ENCODE results near the gene SNAPIN.
"Not testable (repeated sequence)": the region's sequence is repeated elsewhere in the genome, so short reads cannot be mapped to it uniquely, and the experiment has no call there.

SNAPIN gene

GRCh38 chr1:153649137-153649862 lies 9.2 kb upstream of the SNAPIN start:
- DNase-seq: no peak

DNA sequence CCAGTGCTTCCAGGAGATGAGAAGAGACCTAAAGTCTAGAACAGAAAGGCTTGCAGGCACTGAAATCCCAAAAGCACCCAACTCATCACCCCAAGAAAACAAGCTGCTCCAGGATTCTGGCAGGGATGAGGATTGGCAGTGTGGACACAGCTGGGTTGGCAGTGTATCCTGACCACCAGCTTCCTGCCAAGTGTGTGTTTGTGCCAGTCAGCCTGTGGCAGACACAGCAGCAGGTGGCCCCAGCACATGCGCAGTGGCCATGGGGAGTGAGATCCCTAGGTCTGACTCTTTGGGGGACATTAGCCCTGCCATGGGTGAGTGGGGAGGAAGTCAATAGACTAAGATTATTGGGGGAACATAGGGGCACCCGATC lies 8.7 kb upstream of the SNAPIN start:
- DNase-seq: no peak

- no peak for DNase-seq
Measured at GRCh38 chr1:153651771-153652170, 6.7 kb upstream of the SNAPIN start.

- DNase-seq: no peak
Measured at GRCh38 chr1:153652805-153653500, 5.5 kb upstream of the SNAPIN start.

DNA sequence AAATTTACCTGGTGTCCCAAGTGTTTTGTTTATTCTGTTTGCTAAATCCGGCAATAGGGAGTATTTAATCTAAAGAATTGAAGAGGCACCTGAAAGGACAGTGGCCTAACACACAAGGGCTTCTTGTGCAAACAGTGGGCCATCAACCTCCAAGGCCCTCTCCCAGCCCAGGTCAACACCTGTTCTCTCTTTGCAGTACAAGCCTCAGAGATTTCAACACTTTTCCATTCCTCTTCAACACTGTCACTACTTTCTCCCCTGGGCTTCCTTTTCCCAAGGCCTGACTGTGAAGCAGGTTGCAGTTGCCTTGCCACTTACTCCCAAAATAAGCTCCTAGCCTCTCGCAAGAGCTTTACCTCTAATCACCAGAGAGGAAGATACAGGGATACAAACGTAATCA lies 3.2 kb upstream of the SNAPIN start:
- no peak for DNase-seq

DNA sequence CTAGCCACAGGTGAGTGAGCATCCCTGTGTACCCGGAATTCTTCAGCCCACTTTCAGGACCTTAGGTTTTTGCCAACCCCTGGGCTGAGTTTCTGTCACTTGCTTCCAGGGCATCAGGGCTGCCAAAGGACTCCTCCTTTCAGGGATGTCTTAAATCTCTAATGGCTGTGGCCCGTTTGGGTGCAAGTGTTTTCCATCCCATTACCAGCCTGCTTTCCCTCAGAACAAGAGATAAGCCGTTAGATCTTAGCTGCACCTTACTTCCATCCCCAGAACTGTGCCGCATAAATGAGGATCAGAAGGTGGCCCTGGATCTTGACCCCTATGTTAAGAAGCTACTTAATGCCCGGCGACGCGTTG lies 652 bp downstream of the SNAPIN start:
- DNase-seq: no peak

- no peak for DNase-seq
Measured at GRCh38 chr1:153659656-153660055, 1.2 kb downstream of the SNAPIN start.

DNA sequence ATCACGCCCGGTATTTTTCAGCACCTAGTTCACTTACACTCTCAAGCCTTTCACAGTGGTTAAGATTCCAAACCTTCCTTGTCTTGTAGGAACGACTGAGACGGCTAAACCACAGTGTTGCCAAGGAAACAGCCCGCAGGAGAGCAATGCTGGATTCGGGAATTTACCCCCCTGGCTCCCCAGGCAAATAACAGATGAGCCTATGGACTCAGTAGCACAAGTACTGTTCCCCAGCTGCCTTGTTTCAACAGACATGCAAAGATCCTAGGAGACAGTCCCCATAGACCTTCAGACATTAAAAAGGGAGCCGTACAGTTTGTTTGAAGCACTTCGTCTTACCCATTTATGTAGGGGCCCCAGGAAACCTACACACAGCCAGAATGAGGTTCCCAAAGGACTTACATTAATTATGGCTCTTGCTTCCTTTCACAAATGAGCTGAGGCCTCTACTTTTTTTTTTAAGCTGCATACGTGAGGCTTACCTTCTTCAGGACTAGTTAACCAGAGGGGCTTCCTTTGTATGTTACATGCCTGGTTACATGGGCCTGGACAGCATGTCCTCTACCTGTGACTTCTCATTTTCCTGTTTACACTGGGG lies 2.7 kb downstream of the SNAPIN start:
- DNase-seq: no peak

DNA sequence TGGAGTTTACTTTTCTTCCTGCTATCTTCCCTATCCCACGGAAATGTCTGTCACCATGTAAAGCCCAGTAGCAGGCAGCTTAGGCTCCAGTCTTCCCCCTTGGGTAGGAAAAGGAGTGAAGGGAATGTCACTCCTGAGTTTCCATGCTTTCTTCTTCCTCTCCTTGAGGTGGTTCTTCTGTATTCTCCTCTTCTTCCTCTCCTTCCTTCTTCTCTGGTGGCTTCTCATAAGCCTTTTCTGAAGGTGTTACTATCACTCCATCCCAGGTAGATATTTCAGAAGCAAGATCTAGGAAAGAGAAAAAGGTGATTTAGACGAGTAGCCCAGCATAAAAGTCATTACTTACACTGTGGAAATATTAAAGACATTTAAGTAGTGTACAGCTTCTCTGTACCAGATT lies 3.8 kb downstream of the SNAPIN start:
- DNase-seq: no peak

GRCh38 chr1:153663211-153663610 lies 4.7 kb downstream of the SNAPIN start:
- DNase-seq: no peak

DNA sequence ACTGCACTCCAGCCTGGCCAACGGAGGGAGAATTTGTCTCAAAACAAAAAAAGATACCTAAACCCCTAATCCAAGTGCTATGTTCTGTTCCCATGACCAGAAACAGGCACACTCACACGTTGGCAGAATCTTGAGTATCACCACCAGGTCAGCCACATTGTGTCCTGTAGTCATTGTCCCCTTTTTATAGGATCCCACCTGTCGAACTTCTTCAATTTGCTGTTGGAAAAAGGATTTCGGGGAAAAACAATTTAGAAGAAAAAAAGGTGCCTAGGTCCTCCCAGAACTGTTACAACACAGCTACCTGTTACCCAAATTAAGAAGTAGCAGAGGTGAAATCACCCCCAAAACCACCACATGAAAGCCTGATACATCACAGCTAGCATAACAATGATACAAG lies 8.9 kb downstream of the SNAPIN start:
- DNase-seq: no peak

DNA sequence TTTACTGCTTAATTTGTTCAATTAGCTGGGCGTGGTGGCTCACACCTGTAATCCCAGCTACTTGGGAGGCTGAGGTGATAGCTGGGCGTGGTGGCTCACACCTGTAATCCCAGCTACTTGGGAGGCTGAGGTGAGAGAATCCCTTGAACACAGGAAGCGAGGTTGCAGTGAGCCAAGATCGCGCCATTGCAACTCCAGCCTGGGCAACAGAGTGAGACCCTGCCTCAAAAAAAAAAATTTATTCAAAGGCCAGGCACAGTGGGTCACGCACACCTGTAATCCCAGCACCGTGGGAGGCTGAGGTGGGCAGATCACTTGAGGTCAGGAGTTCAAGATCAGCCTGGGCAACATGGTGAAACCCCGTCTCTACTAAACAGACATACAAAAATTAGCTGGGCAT lies 10.2 kb downstream of the SNAPIN start:
- not testable (repeated sequence) for DNase-seq

DNA sequence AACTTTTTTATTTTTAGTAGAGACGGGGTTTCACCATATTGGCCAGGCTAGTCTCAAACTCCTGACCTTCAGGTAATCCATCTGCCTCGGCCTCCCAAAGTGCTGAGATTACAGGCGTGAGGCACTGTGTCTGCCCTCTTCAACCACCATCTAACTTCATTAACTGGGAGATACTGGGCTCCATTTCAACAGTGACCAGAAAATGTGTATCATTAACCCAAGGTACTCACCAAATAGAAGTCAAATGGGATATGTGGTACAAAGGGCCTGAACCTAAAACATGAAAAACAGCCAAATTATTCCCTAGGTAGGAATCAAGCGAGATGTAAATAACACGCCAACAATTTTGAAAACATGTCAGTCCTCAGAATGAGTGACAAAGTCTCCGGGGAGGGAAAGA lies 11.1 kb downstream of the SNAPIN start:
- no peak for DNase-seq

GRCh38 chr1:153670257-153670858 lies 11.9 kb downstream of the SNAPIN start:
- DNase-seq: no peak

GRCh38 chr1:153670859-153671627 lies 12.5 kb downstream of the SNAPIN start, which contains the start of gene ILF2:
ILF2 (minus strand) TSS chr1:153670993; CDS start chr1:153670922, 71 bp downstream.
- peak; percentile 95 for DNase-seq

DNA sequence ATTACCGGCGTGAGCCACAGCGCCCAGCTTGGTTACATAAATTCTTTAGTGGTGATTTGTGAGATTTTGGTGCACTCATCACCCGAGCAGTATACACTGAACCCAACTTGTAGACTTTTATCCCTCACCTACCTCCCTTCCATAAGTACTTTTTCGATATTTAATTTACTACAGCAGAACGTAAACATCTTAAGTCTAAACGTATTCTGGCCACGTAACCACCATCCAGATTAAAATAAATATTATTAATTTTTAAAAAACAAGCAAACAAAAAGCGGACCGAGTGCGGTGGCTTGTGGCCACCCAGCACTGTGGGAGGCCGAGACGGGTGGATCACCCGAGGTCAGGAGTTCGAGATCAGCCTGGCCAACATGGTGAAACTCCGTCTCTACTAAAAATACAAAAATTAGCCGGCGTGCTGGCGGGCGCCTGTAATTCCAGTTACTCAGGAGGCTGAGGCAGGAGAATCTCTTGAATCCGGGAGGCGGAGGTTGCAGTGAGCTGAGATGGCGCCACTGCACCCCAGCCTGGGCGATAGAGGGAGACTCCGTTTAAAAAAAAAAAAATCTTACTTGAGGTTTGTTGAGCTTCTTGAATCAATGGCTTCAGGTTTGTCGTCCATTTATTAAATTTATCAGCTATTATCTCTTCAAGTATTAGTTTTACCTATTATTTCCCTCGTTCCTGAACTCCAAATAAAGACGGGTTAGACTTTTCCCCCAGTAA lies 13.3 kb downstream of the SNAPIN start:
- not testable (repeated sequence) for DNase-seq

- DNase-seq: no peak
Measured at GRCh38 chr1:153673511-153673910, 15.0 kb downstream of the SNAPIN start.

DNA sequence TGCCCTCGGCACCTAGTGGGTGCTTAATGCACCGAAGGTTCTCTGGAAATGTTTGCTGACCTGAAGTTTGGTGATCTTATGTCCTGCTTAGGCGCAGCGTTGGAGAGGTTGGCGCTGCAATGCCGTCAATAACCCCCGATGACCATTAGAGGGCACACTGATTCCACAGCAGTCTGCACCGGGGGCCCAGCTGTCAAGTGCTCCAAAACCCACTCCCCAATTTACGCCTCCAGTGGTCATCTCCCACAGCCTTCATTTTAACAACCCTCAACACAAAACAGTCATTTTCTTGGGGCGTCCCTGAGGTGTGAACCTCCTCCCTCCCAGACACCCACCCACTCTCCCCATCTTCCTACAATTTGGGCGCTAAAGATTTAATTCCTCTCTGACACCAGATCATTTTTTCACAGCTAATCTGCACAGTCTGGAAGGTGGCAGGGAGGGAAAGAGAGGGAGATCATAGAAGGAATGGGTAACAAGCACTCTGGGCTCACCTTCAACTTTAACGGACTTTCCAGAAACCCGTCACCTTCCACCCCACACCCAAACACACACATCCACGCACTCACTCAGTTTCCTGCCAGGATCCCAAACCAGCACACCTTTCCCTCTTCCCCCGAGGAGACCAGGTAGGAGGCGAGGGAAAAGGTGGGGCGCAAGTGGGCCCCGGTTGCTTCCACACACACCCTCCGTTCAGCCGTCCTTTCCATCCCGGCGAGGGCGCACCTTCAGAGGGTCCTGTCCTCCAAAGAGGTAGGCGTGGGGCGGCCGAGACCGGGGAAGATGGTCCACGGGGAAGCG lies 19.4 kb downstream of the SNAPIN start:
- DNase-seq: no peak

GRCh38 chr1:153678519-153679336 lies 20.2 kb downstream of the SNAPIN start, which contains the start of gene NPR1:
NPR1 (plus strand) TSS chr1:153678688; CDS start chr1:153679109, 421 bp downstream.
- no peak for DNase-seq

Measured in T1000 (cell line).